Activated T-helper 17 cell treated with anti-CD3 and anti-CD28 coated beads, Interleukin-2, amount 50 U/mL, for 72 hours (primary cell): ENCODE results near the gene ST6GAL2. TPM values are rescaled to one million over a fixed set of nuclear protein-coding genes. Genes with fewer than 3 reads are reported as not detected.

Experiments used
- ATAC-seq: fragments of 150-1000 bp; cut with Tn5 transposase; replicated peaks from 2 replicates; pipeline ENCODE4 v1.10.0; 2021; ENCODE audit warnings: mild to moderate bottlenecking, moderate library complexity
- H3K27ac Mint-ChIP-seq: one replicate; pipeline ENCODE4 v1.8.0; 2022; ENCODE audit warnings: mixed read lengths
- H3K27me3 Mint-ChIP-seq: one replicate; pipeline ENCODE4 v1.8.0; 2022; ENCODE audit warnings: mixed read lengths
- H3K36me3 Mint-ChIP-seq: one replicate; pipeline ENCODE4 v1.8.0; 2022; ENCODE audit warnings: low read depth, mild to moderate bottlenecking, mixed read lengths
- H3K4me1 Mint-ChIP-seq: one replicate; pipeline ENCODE4 v1.8.0; 2022; ENCODE audit warnings: mixed read lengths
- H3K4me3 Mint-ChIP-seq: one replicate; pipeline ENCODE4 v1.8.0; 2022; ENCODE audit warnings: mild to moderate bottlenecking, mixed read lengths
- H3K9me3 Mint-ChIP-seq: one replicate; pipeline ENCODE4 v1.8.0; 2022; ENCODE audit warnings: mixed read lengths
- total RNA-seq, 2 donors: library from RNA; stranded (reverse); gene quantifications; one replicate each; pipeline ENCODE4 v1.2.3, GENCODE V29; 2022

Gene ST6GAL2
- total RNA-seq, 2 donors from 2014 or later = not detected

- H3K27me3 Mint-ChIP-seq = peaks cover 13% of the 10 kb centered on the region
- no peaks in the 10 kb centered on the region for H3K9me3 Mint-ChIP-seq
- ATAC-seq = no peak
- H3K36me3 Mint-ChIP-seq = no peaks in the 10 kb centered on the region
- no peak overlapping the region for H3K4me3 Mint-ChIP-seq
- no peaks in the 10 kb centered on the region for H3K4me1 Mint-ChIP-seq
- H3K27ac Mint-ChIP-seq = no peak overlapping the region
Observed at GRCh38 chr2:106770986-106771385, 115.0 kb downstream of the ST6GAL2 start.

DNA sequence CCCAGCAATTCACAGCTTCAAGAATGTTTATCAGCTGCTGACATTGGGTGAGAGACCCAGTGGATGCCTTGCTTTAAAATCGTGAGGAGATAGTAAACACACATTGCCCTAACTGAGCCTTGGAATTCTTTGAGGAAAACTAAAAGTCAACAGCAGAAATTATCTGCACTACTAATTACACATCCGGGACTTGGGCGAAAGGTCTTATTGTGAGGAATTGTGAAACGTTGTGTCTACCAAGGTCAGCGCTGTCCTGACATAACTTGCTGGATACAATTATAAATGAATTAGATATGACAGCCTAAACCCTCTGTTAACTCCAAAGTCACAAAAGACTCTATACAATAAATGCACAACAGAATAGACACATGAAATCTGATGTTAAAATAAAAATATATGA lies 121.4 kb downstream of the ST6GAL2 start:
- no peak overlapping the region for H3K4me3 Mint-ChIP-seq
- no peaks in the 10 kb centered on the region for H3K36me3 Mint-ChIP-seq
- no peaks in the 10 kb centered on the region for H3K4me1 Mint-ChIP-seq
- H3K27ac Mint-ChIP-seq = no peak overlapping the region
- ATAC-seq = no peak
- H3K27me3 Mint-ChIP-seq = peaks cover 3% of the 10 kb centered on the region
- no peaks in the 10 kb centered on the region for H3K9me3 Mint-ChIP-seq

DNA sequence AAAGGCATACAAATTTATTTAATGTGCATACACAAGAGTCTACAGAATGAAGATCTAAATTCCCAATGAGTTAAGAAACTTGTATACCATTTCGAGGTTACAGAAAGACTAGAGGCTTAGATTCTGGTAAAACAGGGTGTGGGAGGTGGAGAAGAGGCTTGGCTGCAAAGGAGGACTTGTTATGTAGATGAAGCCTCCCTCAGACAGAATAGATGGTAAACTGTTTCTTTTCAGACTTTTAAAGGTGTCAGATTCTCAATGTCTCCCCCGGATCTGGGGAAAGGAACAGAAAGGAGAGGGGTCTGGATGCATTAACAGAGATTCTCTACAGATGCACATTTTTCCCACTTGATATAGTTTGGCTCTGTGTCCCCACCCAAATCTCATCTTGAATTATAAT lies 126.0 kb downstream of the ST6GAL2 start:
- no peak for ATAC-seq
- Mint-ChIP-seq H3K36me3 (no peaks in the 10 kb centered on the region), H3K27me3 (peaks cover 3% of the 10 kb centered on the region), H3K4me1 (no peaks in the 10 kb centered on the region), H3K9me3 (no peaks in the 10 kb centered on the region), H3K4me3 (no peak overlapping the region), H3K27ac (no peak overlapping the region)

DNA sequence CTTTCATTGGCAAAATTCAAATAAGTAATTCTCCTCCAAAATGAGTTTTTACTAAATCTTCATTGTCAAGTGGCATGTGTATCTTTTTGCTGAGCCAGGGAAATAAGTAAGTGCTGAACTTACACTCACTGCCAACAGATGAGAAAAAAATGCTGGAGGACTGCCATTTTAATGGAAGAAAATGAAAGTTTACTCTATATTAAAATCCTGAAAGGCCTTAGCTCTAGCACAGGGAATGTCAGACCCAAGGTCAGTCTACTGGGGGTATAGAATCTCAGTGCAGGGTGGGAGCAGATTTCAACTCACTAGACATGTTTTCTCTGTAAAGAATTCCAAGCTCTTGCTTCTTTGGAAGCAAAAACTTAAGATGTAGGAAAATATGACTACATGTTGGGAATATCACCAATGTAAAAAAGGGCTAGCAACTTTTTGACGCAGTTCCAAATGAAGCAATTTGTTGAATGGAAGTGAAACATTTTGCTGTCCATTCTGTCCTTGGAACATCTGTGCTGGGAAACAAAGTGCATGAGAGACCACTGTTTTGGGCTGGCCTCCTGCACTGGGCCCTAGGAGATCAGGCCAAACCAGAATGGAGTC lies 127.0 kb downstream of the ST6GAL2 start:
- no peaks in the 10 kb centered on the region for H3K9me3 Mint-ChIP-seq
- no peak for ATAC-seq
- H3K27ac Mint-ChIP-seq = no peak overlapping the region
- no peaks in the 10 kb centered on the region for H3K4me1 Mint-ChIP-seq
- H3K4me3 Mint-ChIP-seq = no peak overlapping the region
- no peaks in the 10 kb centered on the region for H3K36me3 Mint-ChIP-seq
- peaks cover 3% of the 10 kb centered on the region for H3K27me3 Mint-ChIP-seq
